Measurements from ENCODE around the gene ARAF. TPM values are rescaled to one million over a fixed set of nuclear protein-coding genes. Genes with fewer than 3 reads are reported as not detected.

ARAF gene
- total RNA-seq, 1 experiment from 2014 or later = 35.4 TPM

DNA sequence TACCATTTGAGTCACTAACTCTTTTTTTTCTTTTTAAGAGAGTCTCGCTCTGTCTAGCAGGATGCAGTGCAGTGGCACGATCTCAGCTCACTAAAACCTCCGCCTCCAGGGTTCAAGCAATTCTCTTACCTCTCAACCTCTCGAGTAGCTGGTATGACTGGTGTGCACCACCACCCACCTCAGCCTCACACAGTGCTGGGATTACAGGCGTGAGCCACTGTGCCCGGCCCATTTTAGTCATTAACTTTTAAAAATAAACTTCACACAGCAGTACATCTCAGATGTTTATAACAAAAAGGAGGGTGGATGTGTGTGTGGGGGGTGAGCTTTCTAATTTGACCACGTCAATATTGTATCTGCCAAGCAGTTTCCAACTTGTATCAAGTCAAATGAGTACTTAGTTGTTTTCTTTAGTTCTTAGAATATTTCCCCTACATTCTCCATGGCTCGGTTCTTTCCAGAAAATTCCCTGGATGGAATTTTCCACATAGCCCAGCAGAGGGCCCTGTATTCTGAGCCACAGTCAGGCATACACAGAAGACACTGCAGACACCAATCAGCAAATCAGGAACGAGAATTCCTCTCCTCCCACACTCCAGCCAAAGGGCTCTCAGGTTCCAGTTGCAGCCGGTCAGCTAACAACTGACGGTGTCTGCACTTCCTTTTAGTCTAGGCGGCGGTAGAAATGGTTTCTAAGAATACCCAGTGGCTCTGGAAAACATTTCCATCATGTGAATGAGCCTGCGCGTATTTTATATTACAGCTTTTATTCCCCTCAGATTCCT is 20.1 kb upstream of the ARAF start (continued):
- TF ChIP-seq, protein P1, sequence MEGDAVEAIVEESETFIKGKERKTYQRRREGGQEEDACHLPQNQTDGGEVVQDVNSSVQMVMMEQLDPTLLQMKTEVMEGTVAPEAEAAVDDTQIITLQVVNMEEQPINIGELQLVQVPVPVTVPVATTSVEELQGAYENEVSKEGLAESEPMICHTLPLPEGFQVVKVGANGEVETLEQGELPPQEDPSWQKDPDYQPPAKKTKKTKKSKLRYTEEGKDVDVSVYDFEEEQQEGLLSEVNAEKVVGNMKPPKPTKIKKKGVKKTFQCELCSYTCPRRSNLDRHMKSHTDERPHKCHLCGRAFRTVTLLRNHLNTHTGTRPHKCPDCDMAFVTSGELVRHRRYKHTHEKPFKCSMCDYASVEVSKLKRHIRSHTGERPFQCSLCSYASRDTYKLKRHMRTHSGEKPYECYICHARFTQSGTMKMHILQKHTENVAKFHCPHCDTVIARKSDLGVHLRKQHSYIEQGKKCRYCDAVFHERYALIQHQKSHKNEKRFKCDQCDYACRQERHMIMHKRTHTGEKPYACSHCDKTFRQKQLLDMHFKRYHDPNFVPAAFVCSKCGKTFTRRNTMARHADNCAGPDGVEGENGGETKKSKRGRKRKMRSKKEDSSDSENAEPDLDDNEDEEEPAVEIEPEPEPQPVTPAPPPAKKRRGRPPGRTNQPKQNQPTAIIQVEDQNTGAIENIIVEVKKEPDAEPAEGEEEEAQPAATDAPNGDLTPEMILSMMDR (IDR thresholded peaks at IDR 0.05 in 2 of 3, conservative IDR thresholded peaks at IDR 0.05 in 1 of 3; ENCODE audit: borderline replicate concordance in 1 of 3, insufficient read depth in 1 of 3, low read depth in 2 of 3, low read length in 2 of 3) = peak; percentile 37 to 51 (median 50); a peak in 4 of 6 replicates
- TF ChIP-seq JUND (IDR thresholded peaks at IDR 0.05) (no peak), ELF1 (IDR thresholded peaks at IDR 0.05; ENCODE audit: borderline replicate concordance, low read depth) (0 out of 2 replicates have a peak, but pooled peaks have one; percentile 16)

DNA sequence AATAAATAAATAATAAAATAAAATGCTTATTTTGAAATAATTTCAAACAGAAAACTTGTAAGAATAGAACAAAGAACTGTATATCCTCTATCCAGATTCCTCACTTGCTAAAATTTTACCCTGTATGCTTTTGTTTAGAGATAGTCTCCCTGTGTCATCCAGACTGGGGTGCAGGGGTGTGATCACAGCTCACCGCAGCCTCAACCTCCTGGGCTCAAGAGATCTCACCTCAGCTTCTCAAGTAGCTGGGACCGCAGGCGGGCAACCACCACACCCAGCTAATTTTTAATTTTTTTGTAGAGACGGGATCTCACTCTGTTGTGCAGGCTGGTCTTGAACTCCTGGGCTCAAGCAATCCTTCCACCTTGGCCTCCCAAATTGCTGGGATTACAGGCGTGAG is 17.5 kb upstream of the ARAF start:
- no peaks in the 10 kb centered on the region for H3K79me2 ChIP-seq (ENCODE audit: insufficient read depth, low read length)
- H4K20me1 ChIP-seq (ENCODE audit: insufficient read depth) = no peaks in the 10 kb centered on the region
- POLR2A ChIA-PET = no interaction called here
- H3K4me3 ChIP-seq (replicated peaks in 1 of 2; ENCODE audit: low read depth in 1 of 2, low read length in 2 of 2) = no peak overlapping the region
- H3K9me2 ChIP-seq (ENCODE audit: insufficient read depth) = no peaks in the 10 kb centered on the region
- H3K9me3 ChIP-seq (ENCODE audit: control insufficient read depth in 1 of 2, insufficient read depth in 1 of 2, low read depth in 1 of 2, low read length in 2 of 2) = no peaks in the 10 kb centered on the region
- peaks cover 5 to 14% of the 10 kb centered on the region in 2 experiments; a peak in 3 of 4 replicates for H3K4me1 ChIP-seq (ENCODE audit: control insufficient read depth in 1 of 2, insufficient read depth in 2 of 2, low read length in 2 of 2)
- no peak for TF ChIP-seq FOSL1 (IDR thresholded peaks at IDR 0.05; ENCODE audit: low read depth)
- no peak for DNase-seq (ENCODE audit: low read depth, low spot score)
- no peak overlapping the region for H3K27ac ChIP-seq (ENCODE audit: low read depth, low read length)
- CTCF ChIA-PET = no interaction called here
- no peak overlapping the region for H2AFZ ChIP-seq (ENCODE audit: low read depth, low read length, poor library complexity, severe bottlenecking)
- RAD21 ChIA-PET (ENCODE audit: low non-redundant PET in 1 of 2, low total read pairs in 2 of 2, uncharacterized antibody in 2 of 2, unreplicated experiment in 2 of 2) = no interaction called here
- no peaks in the 10 kb centered on the region for H3K36me3 ChIP-seq (ENCODE audit: control insufficient read depth in 1 of 2, insufficient read depth in 2 of 2, low read length in 2 of 2)
- BruUV-seq (replicated peaks) = no TSS peak
- no peaks in the 10 kb centered on the region for H3K27me3 ChIP-seq (ENCODE audit: insufficient read depth, low read length)
- intact Hi-C loops (cut with micrococcal nuclease) = no loop called here
- H3K4me2 ChIP-seq (ENCODE audit: low read length) = no peak overlapping the region
- H3K9ac ChIP-seq (ENCODE audit: low read length) = no peak overlapping the region
- ATAC-seq = no peak

Measured in HCT116 (cell line).